Islet of Langerhans (tissue), 1 donor: ENCODE measurements around the gene CIAO3.

Experiments
- FAIRE-seq: peaks from one replicate; lab custom pipeline; 2011; peaks lifted over from hg19 to GRCh38; lab: Jason Lieb, UNC

CIAO3 gene

DNA sequence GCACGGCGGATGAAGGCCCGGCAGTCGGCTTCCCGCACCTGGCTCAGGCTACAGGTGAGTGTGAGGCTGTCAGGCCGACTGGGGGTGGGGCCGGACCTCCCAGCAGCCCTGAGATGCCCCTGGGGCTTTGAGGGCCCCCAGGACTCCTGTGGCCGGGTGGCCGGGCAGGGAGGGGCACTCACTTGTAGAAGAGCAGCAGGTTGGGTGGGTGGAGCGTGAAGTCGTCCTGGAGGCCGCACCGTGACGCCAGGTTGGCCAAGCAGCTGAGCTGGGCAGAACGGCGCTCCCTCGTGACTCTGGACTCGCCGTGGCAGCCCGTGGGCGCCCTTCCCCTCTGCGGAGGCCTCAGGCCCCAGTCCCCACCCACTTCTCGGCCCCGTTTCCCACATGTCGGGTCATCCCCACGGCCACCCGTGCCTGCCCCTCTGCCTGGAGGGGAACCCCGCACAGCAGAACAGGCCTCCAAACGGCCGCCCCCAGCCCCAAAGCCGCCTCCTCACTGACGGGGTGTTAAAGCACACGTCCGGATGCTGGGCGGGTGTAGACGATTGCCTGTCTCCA lies 34.5 kb upstream of the CIAO3 start:
- no peak for FAIRE-seq

DNA sequence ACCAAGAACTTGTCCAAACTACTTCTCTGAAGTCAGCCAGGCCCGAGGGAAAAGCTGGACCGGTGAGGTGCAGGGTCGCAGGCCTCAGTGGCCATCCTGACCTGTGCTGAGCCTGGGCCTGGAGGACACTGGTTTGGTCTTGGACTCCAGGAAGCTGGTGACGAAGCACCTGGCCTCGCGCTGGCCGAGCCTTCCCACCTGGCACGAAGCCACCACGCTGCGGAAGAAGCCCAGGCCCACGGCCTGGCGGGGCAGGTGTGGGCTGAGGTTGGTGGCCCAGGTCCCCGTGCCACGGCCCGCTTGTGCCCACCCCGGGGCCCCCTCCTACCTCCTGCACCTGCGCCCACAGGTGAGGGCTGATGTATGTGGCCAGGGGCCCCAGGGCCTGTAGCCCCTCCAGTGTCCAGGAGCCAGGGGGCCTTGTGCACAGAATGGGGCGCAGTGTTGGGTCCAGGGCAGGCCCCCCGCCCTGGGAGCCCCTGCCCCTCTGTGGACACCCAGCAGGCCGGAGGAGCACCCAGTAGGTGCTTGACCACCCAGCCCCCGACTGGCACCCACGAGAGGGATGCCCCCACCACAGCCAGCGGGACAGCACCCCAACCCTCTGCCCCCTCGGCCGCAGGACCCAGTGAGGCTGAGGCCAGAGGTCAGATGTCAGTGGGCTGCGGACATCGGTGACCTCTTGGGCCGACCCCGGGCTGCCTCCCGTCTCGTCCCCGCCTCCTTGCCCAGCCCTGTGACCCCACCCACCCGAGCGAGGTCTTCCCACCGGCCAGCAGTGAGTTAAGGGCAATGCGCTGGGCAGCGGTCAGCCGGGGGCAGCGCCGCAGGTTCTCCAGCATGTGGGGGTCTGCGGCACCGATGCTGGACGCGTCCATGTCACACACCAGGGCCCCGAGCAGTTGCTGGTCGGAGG lies 33.5 kb upstream of the CIAO3 start:
- FAIRE-seq: no peak

DNA sequence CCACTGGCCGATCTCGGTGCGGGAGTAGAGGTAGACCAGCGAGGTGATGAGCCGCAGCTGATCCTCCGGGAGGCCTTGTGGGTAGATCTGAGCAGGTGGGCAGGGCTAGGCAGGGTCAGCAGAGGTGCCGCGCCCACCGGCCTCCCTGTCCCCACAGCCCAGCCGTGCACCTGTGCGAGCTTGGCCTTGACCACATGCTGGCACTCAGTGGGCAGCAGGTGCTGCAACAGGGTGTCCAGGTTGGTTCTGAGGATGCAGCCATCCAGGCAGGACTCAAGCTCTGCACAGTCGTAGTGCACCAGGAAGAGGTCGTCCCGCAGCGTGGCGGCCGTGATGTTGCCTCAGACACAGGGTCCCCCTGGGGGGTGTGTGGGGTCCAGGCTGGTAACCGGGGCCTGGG lies 32.2 kb upstream of the CIAO3 start:
- FAIRE-seq: no peak

DNA sequence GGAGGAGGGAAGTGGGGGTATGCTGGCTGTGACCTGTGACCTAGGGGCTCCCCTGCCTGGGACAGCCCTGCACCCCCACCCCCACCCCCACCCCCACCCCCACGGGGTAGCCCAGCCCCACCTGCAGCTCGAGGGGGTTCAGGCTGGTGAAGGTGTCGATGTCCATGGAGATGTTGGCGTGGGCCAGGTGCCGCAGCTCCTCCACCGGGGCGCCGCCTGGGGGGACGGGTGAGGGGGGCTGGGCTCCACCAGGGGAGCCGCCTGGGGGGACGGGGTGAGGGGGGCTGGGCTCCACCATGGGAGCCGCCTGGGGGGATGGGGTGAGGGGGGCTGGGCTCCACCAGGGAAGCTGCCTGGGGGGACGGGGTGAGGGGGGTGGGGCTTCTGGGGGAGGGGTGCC lies 29.6 kb upstream of the CIAO3 start:
- no peak for FAIRE-seq

- no peak for FAIRE-seq
Observed at GRCh38 chr16:769934-770333, 29.1 kb upstream of the CIAO3 start.

GRCh38 chr16:769184-769784 lies 28.5 kb upstream of the CIAO3 start:
- no peak for FAIRE-seq

DNA sequence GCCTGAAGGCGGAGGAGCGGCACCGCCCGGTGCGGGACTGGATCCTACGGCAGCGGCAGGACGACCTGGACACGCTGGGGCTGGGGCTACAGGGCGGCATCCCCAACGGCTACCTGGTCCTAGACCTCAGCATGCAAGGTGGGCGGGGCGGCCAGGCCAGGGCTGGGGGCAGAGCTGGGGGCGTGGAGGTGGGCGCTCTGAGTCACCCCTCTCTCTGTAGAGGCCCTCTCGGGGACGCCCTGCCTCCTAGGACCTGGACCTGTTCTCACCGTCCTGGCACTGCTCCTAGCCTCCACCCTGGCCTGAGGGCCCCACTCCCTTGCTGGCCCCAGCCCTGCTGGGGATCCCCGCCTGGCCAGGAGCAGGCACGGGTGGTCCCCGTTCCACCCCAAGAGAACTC lies 27.6 kb upstream of the CIAO3 start:
- no peak for FAIRE-seq

DNA sequence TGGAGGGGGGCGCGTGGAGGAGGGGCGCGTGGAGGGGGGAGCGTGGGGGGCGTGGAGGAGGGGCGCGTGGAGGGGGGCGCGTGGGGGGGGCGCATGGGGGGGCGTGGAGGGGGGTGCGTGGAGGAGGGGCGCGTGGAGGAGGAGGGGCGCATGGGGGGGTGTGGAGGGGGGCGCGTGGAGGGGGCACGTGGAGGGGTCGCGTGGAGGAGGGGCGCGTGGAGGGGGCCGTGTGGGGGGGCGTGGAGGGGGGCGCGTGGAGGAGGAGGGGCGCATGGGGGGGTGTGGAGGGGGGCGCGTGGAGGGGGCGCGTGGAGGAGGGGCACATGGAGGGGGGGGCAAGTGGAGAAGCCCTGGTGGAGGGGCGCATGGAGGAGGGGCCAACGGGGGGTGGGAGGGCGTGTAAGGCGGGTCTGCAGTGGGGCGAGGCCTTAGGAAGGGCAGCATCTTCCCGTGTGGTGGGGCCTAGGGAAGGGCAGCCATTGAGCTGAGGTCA lies 27.0 kb upstream of the CIAO3 start:
- no peak for FAIRE-seq

- FAIRE-seq: no peak
Observed at GRCh38 chr16:766820-767640, 26.2 kb upstream of the CIAO3 start.

GRCh38 chr16:766008-766819 lies 25.4 kb upstream of the CIAO3 start:
- FAIRE-seq: no peak

GRCh38 chr16:765488-765865 lies 24.7 kb upstream of the CIAO3 start:
- no peak for FAIRE-seq

- FAIRE-seq: no peak
Observed at GRCh38 chr16:764848-765487, 24.2 kb upstream of the CIAO3 start.

GRCh38 chr16:764184-764750 lies 23.5 kb upstream of the CIAO3 start:
- no peak for FAIRE-seq

- no peak for FAIRE-seq
Observed at GRCh38 chr16:763369-764183, 22.8 kb upstream of the CIAO3 start.

DNA sequence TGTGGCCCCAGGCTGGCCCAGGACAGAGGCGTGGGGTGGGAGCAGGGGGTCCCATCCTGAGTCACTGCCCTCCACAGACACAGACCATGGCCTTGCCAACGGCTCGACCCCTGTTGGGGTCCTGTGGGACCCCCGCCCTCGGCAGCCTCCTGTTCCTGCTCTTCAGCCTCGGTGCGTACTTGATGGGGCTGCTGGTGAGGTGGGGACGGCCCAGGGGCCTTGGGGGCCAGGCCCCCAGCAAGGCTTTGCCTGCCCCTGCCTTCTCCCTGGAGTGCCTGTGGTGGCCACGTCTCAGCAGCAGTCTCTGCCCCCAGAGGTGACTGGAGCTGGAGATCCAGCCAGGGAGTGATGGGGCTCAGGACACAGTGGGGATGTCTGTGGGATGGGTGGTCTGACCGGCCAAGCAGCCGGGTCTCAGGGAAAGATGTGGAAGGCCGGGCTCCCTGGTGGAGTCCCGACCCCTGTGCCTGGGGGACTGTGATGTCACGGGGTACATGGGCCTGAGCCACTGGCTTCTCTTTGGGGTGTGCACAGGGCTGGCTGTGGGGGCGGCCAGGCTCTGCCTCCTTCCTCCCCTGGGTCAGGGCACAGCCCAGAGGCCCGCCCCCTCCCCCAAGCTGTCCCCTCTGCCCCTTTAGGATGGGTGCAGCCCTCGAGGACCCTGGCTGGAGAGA lies 21.9 kb upstream of the CIAO3 start:
- FAIRE-seq: no peak

- no peak for FAIRE-seq
Observed at GRCh38 chr16:761625-762513, 21.1 kb upstream of the CIAO3 start.

- no peak for FAIRE-seq
Observed at GRCh38 chr16:760545-761343, 19.9 kb upstream of the CIAO3 start, which contains the start of gene MSLN. TSS of gene MSLN (plus strand) at chr16:760734. CDS start at chr16:762681, 1,947 bp downstream.
